ENCODE data around the gene FBP1.

The FBP1 gene

DNA sequence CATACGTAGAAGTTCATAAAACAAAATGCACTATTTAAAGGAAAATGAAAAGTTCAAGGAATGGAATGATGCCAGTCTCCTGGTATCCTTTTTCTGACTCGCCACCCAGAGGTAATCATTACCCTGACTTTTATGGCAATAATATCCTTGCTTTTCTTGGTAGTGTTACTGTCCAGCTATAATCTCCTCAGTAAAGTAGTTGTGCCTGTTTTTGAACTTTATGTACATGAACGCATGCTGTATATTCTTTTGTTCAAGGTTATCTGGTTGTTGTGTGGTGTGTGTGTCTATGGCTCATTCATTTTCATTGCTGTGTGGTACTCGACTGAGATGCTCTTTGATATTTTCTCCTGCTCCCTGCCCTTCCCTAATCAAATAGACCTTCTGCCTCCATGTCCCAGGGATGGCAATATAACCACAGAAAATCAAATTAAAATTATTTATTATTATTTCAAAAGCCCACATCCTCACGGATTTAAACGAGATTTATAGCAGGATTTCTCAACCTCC, 29.2 kb upstream of the FBP1 start:
- no peak for DNase-seq (ENCODE audit: extremely low read depth, low read depth)
- no peak overlapping the region for H3K4me3 ChIP-seq (replicated peaks; ENCODE audit: low read depth, low read length)
- TF ChIP-seq, protein P1, sequence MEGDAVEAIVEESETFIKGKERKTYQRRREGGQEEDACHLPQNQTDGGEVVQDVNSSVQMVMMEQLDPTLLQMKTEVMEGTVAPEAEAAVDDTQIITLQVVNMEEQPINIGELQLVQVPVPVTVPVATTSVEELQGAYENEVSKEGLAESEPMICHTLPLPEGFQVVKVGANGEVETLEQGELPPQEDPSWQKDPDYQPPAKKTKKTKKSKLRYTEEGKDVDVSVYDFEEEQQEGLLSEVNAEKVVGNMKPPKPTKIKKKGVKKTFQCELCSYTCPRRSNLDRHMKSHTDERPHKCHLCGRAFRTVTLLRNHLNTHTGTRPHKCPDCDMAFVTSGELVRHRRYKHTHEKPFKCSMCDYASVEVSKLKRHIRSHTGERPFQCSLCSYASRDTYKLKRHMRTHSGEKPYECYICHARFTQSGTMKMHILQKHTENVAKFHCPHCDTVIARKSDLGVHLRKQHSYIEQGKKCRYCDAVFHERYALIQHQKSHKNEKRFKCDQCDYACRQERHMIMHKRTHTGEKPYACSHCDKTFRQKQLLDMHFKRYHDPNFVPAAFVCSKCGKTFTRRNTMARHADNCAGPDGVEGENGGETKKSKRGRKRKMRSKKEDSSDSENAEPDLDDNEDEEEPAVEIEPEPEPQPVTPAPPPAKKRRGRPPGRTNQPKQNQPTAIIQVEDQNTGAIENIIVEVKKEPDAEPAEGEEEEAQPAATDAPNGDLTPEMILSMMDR (IDR thresholded peaks at IDR 0.05; ENCODE audit: low read depth, low read length, missing control alignments): no peak

DNA sequence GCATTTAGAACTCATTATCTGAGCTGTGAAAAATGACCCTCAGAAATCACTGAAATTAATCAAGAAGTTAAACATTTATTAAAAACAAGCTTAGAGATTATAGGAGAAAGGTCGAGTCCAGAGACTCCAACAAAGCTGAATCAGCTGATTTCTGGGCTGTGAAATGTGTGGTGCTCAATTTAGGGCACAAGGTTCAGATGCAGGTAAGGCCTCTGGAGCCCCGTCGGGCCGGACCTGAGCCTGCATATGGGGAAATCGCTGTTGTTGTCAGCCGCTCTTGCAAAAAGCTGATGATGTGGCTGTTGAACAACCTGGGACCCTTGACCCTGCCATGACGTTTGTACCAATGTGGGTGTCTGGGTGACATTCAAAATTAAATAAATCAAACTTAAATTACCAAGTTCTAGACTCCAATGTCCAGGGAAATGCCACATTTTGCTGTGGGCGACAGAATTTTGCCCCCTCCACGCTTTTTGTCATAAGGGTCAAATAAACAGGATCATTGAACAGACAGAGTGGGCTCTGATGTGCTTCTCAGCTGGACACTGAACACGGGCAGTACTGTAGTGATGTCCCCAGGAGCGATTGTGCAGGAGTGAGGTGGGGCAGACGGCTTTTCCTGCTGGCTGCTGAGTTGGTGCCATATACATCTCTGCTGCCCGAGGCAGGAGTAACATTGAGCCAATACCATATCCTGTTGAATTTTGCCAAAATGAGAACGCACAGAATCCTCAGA, 27.2 kb upstream of the FBP1 start:
- TF ChIP-seq, protein P1 (IDR thresholded peaks at IDR 0.05; ENCODE audit: low read depth, low read length, missing control alignments): no peak
- no peak overlapping the region for H3K4me3 ChIP-seq (replicated peaks; ENCODE audit: low read depth, low read length)
- DNase-seq (ENCODE audit: extremely low read depth, low read depth): no peak

DNA sequence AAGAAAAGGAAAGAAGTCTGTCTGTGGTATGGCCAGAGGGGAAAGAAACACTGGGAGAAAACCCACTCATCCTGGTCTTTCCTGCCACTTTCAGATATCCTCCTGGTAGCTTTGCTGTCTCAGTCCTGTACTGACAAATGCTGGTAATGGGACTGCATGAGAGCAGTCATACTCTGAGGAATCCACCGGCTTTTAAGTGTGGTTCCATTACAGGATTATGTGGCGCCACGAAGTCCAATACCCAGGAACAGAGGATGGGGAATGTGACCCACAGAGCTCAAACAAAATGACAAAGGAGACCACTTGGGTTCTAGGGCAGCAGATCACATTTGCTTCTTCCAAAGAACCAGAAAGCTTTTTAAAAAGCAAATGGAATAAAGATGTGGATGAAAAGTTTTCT, 26.3 kb upstream of the FBP1 start:
- TF ChIP-seq, protein P1 (IDR thresholded peaks at IDR 0.05; ENCODE audit: low read depth, low read length, missing control alignments): no peak
- DNase-seq (ENCODE audit: extremely low read depth, low read depth): no peak
- H3K4me3 ChIP-seq (replicated peaks; ENCODE audit: low read depth, low read length): no peak overlapping the region

DNA sequence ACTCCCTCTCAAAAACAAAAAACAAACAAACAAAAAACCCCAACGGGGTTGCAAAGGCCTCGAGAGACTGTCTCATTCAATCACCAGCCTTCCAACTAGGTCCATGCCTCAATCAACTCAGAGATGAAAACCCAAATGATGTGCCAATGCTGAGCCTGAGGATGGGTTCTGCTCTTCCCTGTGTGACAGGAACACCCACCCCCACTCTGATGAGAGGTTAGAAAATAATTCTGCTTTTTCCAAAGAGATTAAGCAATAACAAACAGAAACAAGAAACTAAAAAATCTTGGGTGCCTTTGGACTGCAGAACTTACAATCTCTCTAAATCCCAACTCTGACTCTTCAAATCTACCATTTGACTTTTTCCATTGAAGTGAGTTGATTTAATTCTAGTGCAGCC, 25.5 kb upstream of the FBP1 start:
- DNase-seq (ENCODE audit: extremely low read depth, low read depth): no peak
- TF ChIP-seq, protein P1 (IDR thresholded peaks at IDR 0.05; ENCODE audit: low read depth, low read length, missing control alignments): no peak
- no peak overlapping the region for H3K4me3 ChIP-seq (replicated peaks; ENCODE audit: low read depth, low read length)

DNA sequence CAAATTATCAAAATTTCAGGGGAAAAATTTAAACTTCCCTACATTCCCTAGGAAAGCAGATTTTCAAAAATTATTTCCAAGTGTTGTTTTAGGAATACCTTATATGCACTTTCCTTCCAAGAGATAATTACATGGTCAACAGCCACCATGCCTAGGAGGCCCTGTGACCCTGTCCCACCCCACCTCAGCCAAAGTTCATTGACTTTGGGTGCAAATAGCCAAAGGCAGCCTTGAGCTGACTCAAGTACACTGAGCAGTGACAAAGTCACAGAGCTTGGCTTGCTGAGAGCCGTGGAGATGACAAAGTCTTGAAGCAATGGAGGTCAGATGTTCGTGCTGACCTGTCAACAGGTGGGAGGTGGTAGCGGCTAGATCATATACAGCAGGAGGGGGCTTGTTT, 24.3 kb upstream of the FBP1 start:
- no peak for DNase-seq (ENCODE audit: extremely low read depth, low read depth)
- no peak overlapping the region for H3K4me3 ChIP-seq (replicated peaks; ENCODE audit: low read depth, low read length)
- TF ChIP-seq, protein P1 (IDR thresholded peaks at IDR 0.05; ENCODE audit: low read depth, low read length, missing control alignments): no peak

DNA sequence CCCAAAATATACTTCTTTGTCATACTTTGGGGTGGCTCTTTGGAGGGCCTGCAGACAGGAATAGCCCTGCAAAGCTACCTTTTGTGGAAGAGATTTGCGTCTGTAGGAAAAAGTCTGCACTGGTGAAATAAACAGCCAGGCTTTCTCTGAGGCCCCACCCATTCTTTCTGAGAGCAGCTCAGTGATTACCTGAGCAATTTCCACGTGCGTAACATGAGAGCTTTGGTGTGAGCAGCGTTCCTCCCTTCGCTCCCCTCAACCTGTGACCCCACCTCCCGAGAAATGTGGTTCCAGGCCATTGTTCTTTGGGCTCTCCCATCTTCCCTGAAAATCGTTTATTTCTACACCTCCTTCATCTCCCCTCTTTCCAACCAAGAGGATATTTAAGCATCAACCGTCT, 23.8 kb upstream of the FBP1 start:
- no peak overlapping the region for H3K4me3 ChIP-seq (replicated peaks; ENCODE audit: low read depth, low read length)
- no peak for DNase-seq (ENCODE audit: extremely low read depth, low read depth)
- TF ChIP-seq, protein P1 (IDR thresholded peaks at IDR 0.05; ENCODE audit: low read depth, low read length, missing control alignments): no peak
